GM12878 (cell line): ENCODE data around the gene ARHGAP30. TPM values are rescaled to one million over a fixed set of nuclear protein-coding genes. Genes with fewer than 3 reads are reported as not detected.

Experiments
- ESRRA ChIP-seq: IDR thresholded peaks from 2 replicates; pipeline ENCODE4 v1.6.1; 2012; ENCODE audit warnings: mild to moderate bottlenecking, low read length, improper control_type of control experiment
- EZH2 ChIP-seq: IDR thresholded peaks from 2 replicates; pipeline ENCODE4 v1.6.1; 2012; ENCODE audit warnings: low read depth, mild to moderate bottlenecking, control low read depth, inconsistent platforms, low read length, borderline replicate concordance; ENCODE audit not compliant: control insufficient read depth
- FOS ChIP-seq: IDR thresholded peaks from 3 replicates; pipeline ENCODE4 v1.6.1; 2011; ENCODE audit warnings: borderline replicate concordance; ENCODE audit not compliant: insufficient read length; ENCODE audit errors: extremely low read depth
- FOXK2 ChIP-seq: fragments of 450-650 bp; IDR thresholded peaks from 2 replicates; pipeline ENCODE4 v1.6.1; 2017; ENCODE audit warnings: mild to moderate bottlenecking, moderate library complexity
- HCFC1 ChIP-seq: fragments of 150-350 bp; IDR thresholded peaks from 2 replicates; pipeline ENCODE4 v1.6.1; 2014; ENCODE audit warnings: low read length
- HDAC2 ChIP-seq: fragments of 200-600 bp; sonication (generic); IDR thresholded peaks from 2 replicates; pipeline ENCODE4 v1.6.1; 2017
- IKZF1 ChIP-seq: fragments of 450-650 bp; conservative IDR thresholded peaks from 2 replicates; pipeline ENCODE4 v1.6.1; 2017; ENCODE audit warnings: antibody characterized with exemption, mild to moderate bottlenecking
- MTA3 ChIP-seq: IDR thresholded peaks from 2 replicates; pipeline ENCODE4 v1.6.1; 2012; ENCODE audit warnings: low read length, inconsistent platforms, borderline replicate concordance
- MYB ChIP-seq: fragments of 150-350 bp; IDR thresholded peaks from 2 replicates; pipeline ENCODE4 v1.6.1; 2014; ENCODE audit warnings: mild to moderate bottlenecking, low read depth, low read length, borderline replicate concordance
- SREBF2 ChIP-seq: IDR thresholded peaks from 2 replicates; pipeline ENCODE4 v1.6.1; 2012; ENCODE audit warnings: mild to moderate bottlenecking, low read length
- ZBED1 ChIP-seq: IDR thresholded peaks from 2 replicates; pipeline ENCODE4 v1.6.1; 2016; ENCODE audit warnings: borderline replicate concordance
- ZSCAN29 ChIP-seq: fragments of 450-650 bp; IDR thresholded peaks from 2 replicates; pipeline ENCODE4 v1.6.1; 2017; ENCODE audit warnings: mild to moderate bottlenecking, moderate library complexity
- polyA plus RNA-seq, 11 experiments: library from polyadenylated mRNA; depleted of rRNA in 4 of 11; unstranded in 6 of 11; stranded (reverse) in 5 of 11; fragments of >200 nt; fragmentation: Nextera tagmentation in 4 of 11; fragmentation: Illumina TruSeq in 1 of 11; extraction: Ambion mirVana in 4 of 11; extraction: Trizol in 1 of 11; gene quantifications; 1 replicate in 1 of 11; 2 replicates in 10 of 11; pipeline versions ENCODE4 v1.2.1 to v1.2.3, GENCODE V29; 2011 to 2016; ENCODE audit warnings: inconsistent platforms in 2 of 11, missing spikeins in 2 of 11, low read depth in 1 of 11
- total RNA-seq, 4 experiments: library from RNA; depleted of rRNA in 3 of 4; stranded (reverse); fragments of >200 nt in 3 of 4; fragmentation: Illumina TruSeq in 1 of 4; extraction: Trizol in 1 of 4; gene quantifications; 2 replicates each; pipeline versions ENCODE4 v1.2.1 to v1.2.3, GENCODE V29; 2013 to 2021
- TF ChIP-seq, protein P1 (sequence below): fragments of 450-650 bp; IDR thresholded peaks from 2 replicates; pipeline ENCODE4 v1.6.1; 2017; ENCODE audit warnings: antibody characterized with exemption, mild to moderate bottlenecking, moderate library complexity
- TF ChIP-seq, protein P2 (sequence below): fragments of 450-650 bp; IDR thresholded peaks from 2 replicates; pipeline ENCODE4 v1.6.1; 2017; ENCODE audit warnings: low read depth, mild to moderate bottlenecking, moderate library complexity
- TF ChIP-seq, protein P3 (sequence below): IDR thresholded peaks from 2 replicates; pipeline ENCODE4 v1.6.1; 2011; ENCODE audit warnings: borderline replicate concordance, low read depth, mild to moderate bottlenecking, moderate library complexity, low read length; ENCODE audit not compliant: insufficient read depth, poor library complexity, severe bottlenecking

Gene ARHGAP30
- total and polyA plus RNA-seq, 10 of the 15 experiments (the other 5 are each of a cell fraction or from before 2014, with no cell fraction given): 12.9 to 143 (median 76.3) TPM

DNA sequence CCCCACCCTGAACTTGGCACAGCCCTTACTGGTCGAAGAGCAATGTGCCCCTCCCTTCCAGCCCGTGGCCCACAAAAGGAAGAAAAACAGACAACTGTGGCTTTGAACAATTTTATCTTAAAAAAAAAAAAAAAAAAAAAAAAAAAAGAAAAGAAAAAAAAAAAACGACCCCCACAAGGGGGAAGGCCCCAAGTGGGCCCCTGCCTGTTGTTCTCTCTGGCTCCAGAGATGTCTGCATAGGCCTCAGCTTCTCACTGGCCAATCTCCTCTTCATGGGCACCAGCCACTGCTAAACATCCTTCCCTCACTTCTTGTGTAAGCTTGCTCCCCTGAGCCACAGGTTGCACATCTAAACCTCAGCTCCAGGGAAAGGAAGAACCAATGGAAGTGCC lies 30.5 kb downstream of the ARHGAP30 start (continued):
- TF ChIP-seq HDAC2 (no peak), ESRRA (no peak), SREBF2 (no peak), ZSCAN29 (no peak), EZH2 (no peak), MYB (no peak), ZBED1 (0 out of 2 replicates have a peak, but pooled peaks have one; percentile 45), MTA3 (no peak), FOS (no peak), IKZF1 (no peak), HCFC1 (no peak), FOXK2 (no peak)
- TF ChIP-seq, protein P1, sequence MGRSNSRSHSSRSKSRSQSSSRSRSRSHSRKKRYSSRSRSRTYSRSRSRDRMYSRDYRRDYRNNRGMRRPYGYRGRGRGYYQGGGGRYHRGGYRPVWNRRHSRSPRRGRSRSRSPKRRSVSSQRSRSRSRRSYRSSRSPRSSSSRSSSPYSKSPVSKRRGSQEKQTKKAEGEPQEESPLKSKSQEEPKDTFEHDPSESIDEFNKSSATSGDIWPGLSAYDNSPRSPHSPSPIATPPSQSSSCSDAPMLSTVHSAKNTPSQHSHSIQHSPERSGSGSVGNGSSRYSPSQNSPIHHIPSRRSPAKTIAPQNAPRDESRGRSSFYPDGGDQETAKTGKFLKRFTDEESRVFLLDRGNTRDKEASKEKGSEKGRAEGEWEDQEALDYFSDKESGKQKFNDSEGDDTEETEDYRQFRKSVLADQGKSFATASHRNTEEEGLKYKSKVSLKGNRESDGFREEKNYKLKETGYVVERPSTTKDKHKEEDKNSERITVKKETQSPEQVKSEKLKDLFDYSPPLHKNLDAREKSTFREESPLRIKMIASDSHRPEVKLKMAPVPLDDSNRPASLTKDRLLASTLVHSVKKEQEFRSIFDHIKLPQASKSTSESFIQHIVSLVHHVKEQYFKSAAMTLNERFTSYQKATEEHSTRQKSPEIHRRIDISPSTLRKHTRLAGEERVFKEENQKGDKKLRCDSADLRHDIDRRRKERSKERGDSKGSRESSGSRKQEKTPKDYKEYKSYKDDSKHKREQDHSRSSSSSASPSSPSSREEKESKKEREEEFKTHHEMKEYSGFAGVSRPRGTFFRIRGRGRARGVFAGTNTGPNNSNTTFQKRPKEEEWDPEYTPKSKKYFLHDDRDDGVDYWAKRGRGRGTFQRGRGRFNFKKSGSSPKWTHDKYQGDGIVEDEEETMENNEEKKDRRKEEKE: no peak
- TF ChIP-seq, protein P2, sequence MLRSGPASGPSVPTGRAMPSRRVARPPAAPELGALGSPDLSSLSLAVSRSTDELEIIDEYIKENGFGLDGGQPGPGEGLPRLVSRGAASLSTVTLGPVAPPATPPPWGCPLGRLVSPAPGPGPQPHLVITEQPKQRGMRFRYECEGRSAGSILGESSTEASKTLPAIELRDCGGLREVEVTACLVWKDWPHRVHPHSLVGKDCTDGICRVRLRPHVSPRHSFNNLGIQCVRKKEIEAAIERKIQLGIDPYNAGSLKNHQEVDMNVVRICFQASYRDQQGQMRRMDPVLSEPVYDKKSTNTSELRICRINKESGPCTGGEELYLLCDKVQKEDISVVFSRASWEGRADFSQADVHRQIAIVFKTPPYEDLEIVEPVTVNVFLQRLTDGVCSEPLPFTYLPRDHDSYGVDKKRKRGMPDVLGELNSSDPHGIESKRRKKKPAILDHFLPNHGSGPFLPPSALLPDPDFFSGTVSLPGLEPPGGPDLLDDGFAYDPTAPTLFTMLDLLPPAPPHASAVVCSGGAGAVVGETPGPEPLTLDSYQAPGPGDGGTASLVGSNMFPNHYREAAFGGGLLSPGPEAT: no peak
- TF ChIP-seq, protein P3, sequence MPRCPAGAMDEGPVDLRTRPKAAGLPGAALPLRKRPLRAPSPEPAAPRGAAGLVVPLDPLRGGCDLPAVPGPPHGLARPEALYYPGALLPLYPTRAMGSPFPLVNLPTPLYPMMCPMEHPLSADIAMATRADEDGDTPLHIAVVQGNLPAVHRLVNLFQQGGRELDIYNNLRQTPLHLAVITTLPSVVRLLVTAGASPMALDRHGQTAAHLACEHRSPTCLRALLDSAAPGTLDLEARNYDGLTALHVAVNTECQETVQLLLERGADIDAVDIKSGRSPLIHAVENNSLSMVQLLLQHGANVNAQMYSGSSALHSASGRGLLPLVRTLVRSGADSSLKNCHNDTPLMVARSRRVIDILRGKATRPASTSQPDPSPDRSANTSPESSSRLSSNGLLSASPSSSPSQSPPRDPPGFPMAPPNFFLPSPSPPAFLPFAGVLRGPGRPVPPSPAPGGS: no peak
